ENCODE results near the gene CYTH1. TPM values are rescaled to one million over a fixed set of nuclear protein-coding genes. Genes with fewer than 3 reads are reported as not detected.
A peak's percentile ranks its signal among the peaks of the same experiment; 100 is the strongest.

The CYTH1 gene
- total and polyA plus RNA-seq, 3 experiments from 2014 or later: 115 to 279 (median 129) TPM

GRCh38 chr17:78644224-78644623 is 137.8 kb downstream of the CYTH1 start:
- Mint-ChIP-seq H3K9me3 (peaks cover 0 to 4% (median 3%) of the 10 kb centered on the region in 5 donors), H3K36me3 (peaks cover 0 to 14% (median 0%) of the 10 kb centered on the region in 3 donors), H3K27ac (no peak overlapping the region), H3K4me1 (peaks cover 8 to 9% (median 9%) of the 10 kb centered on the region in 3 donors), H3K4me3 (no peak overlapping the region), H3K27me3 (peaks cover 16 to 24% of the 10 kb centered on the region in 2 donors)
- peaks cover 4% of the 10 kb centered on the region for H3K27me3 ChIP-seq (ENCODE audit: insufficient read depth, low read length, poor library complexity, severe bottlenecking)
- no peak overlapping the region for H3K27ac ChIP-seq (ENCODE audit: low read depth, low read length)
- H3K4me1 ChIP-seq (ENCODE audit: insufficient read depth, low read length): peaks cover 8% of the 10 kb centered on the region
- no peaks in the 10 kb centered on the region for H3K9me3 ChIP-seq (ENCODE audit: low read length)
- POLR2A ChIA-PET: no interaction called here
- CTCF ChIA-PET: no interaction called here
- no peak for DNase-seq
- H3K4me3 ChIP-seq (ENCODE audit: low read length): no peak overlapping the region
- no peaks in the 10 kb centered on the region for H3K36me3 ChIP-seq (ENCODE audit: insufficient read depth, low read length)

- no peak overlapping the region for H3K27ac ChIP-seq (ENCODE audit: low read depth, low read length)
- H3K4me3 Mint-ChIP-seq: no peak overlapping the region
- no peak overlapping the region for H3K4me3 ChIP-seq (ENCODE audit: low read length)
- H3K9me3 Mint-ChIP-seq: peaks cover 0 to 4% (median 0%) of the 10 kb centered on the region in 5 donors
- no peak overlapping the region for H3K27ac Mint-ChIP-seq
- no peak for DNase-seq
- peaks cover 13 to 23% of the 10 kb centered on the region in 2 donors for H3K27me3 Mint-ChIP-seq
- no peaks in the 10 kb centered on the region for H3K9me3 ChIP-seq (ENCODE audit: low read length)
- H3K36me3 ChIP-seq (ENCODE audit: insufficient read depth, low read length): no peaks in the 10 kb centered on the region
- peaks cover 4% of the 10 kb centered on the region for H3K27me3 ChIP-seq (ENCODE audit: insufficient read depth, low read length, poor library complexity, severe bottlenecking)
- peaks cover 0 to 10% (median 0%) of the 10 kb centered on the region in 3 donors for H3K36me3 Mint-ChIP-seq
- POLR2A ChIA-PET: no interaction called here
- CTCF ChIA-PET: no interaction called here
- peaks cover 8% of the 10 kb centered on the region for H3K4me1 ChIP-seq (ENCODE audit: insufficient read depth, low read length)
- H3K4me1 Mint-ChIP-seq: peaks cover 8 to 9% (median 9%) of the 10 kb centered on the region in 3 donors
Measured at GRCh38 chr17:78643326-78643725, 138.7 kb downstream of the CYTH1 start.

- CTCF ChIA-PET: no interaction called here
- H3K27ac ChIP-seq (ENCODE audit: low read depth, low read length): no peak overlapping the region
- H3K27me3 Mint-ChIP-seq: peaks cover 9 to 18% of the 10 kb centered on the region in 2 donors
- peaks cover 8 to 9% (median 9%) of the 10 kb centered on the region in 3 donors for H3K4me1 Mint-ChIP-seq
- no peak overlapping the region for H3K4me3 Mint-ChIP-seq
- POLR2A ChIA-PET: no interaction called here
- H3K4me1 ChIP-seq (ENCODE audit: insufficient read depth, low read length): peaks cover 8% of the 10 kb centered on the region
- no peaks in the 10 kb centered on the region for H3K9me3 ChIP-seq (ENCODE audit: low read length)
- H3K27me3 ChIP-seq (ENCODE audit: insufficient read depth, low read length, poor library complexity, severe bottlenecking): peaks cover 4% of the 10 kb centered on the region
- H3K27ac Mint-ChIP-seq: no peak overlapping the region
- H3K36me3 Mint-ChIP-seq: peaks cover 0 to 9% (median 0%) of the 10 kb centered on the region in 3 donors
- DNase-seq: no peak
- H3K4me3 ChIP-seq (ENCODE audit: low read length): no peak overlapping the region
- no peaks in the 10 kb centered on the region for H3K36me3 ChIP-seq (ENCODE audit: insufficient read depth, low read length)
- H3K9me3 Mint-ChIP-seq: no peaks in the 10 kb centered on the region
Measured at GRCh38 chr17:78642707-78643106, 139.4 kb downstream of the CYTH1 start.

- ChIA-PET CTCF (no interaction called here), POLR2A (no interaction called here)
- H3K9me3 ChIP-seq (ENCODE audit: low read length): no peaks in the 10 kb centered on the region
- H3K27ac ChIP-seq (ENCODE audit: low read depth, low read length): no peak overlapping the region
- Mint-ChIP-seq H3K4me1 (peaks cover 8 to 9% (median 9%) of the 10 kb centered on the region in 3 donors), H3K27me3 (peaks cover 7 to 18% of the 10 kb centered on the region in 2 donors), H3K27ac (peak overlapping the region in 1 of 8 donors; percentile 17), H3K4me3 (no peak overlapping the region), H3K9me3 (no peaks in the 10 kb centered on the region), H3K36me3 (peaks cover 0 to 3% (median 0%) of the 10 kb centered on the region in 3 donors)
- no peak overlapping the region for H3K4me3 ChIP-seq (ENCODE audit: low read length)
- peaks cover 8% of the 10 kb centered on the region for H3K4me1 ChIP-seq (ENCODE audit: insufficient read depth, low read length)
- DNase-seq: no peak
- H3K27me3 ChIP-seq (ENCODE audit: insufficient read depth, low read length, poor library complexity, severe bottlenecking): peaks cover 4% of the 10 kb centered on the region
- H3K36me3 ChIP-seq (ENCODE audit: insufficient read depth, low read length): no peaks in the 10 kb centered on the region
Measured at GRCh38 chr17:78641666-78642065, 140.4 kb downstream of the CYTH1 start.

GRCh38 chr17:78641243-78641642 is 140.8 kb downstream of the CYTH1 start:
- Mint-ChIP-seq H3K4me1 (peaks cover 8 to 9% (median 9%) of the 10 kb centered on the region in 3 donors), H3K9me3 (no peaks in the 10 kb centered on the region), H3K4me3 (no peak overlapping the region), H3K36me3 (peaks cover 0 to 3% (median 0%) of the 10 kb centered on the region in 3 donors), H3K27me3 (peaks cover 7 to 18% of the 10 kb centered on the region in 2 donors), H3K27ac (peak overlapping the region in 1 of 8 donors; percentile 17)
- peaks cover 4% of the 10 kb centered on the region for H3K27me3 ChIP-seq (ENCODE audit: insufficient read depth, low read length, poor library complexity, severe bottlenecking)
- CTCF ChIA-PET: no interaction called here
- H3K9me3 ChIP-seq (ENCODE audit: low read length): no peaks in the 10 kb centered on the region
- H3K4me1 ChIP-seq (ENCODE audit: insufficient read depth, low read length): peaks cover 7% of the 10 kb centered on the region
- no peak for DNase-seq
- H3K4me3 ChIP-seq (ENCODE audit: low read length): no peak overlapping the region
- H3K36me3 ChIP-seq (ENCODE audit: insufficient read depth, low read length): no peaks in the 10 kb centered on the region
- POLR2A ChIA-PET: no interaction called here
- H3K27ac ChIP-seq (ENCODE audit: low read depth, low read length): no peak overlapping the region

- Mint-ChIP-seq H3K4me3 (no peak overlapping the region), H3K4me1 (peaks cover 2 to 4% (median 4%) of the 10 kb centered on the region in 3 donors), H3K27me3 (peaks cover 5 to 15% of the 10 kb centered on the region in 2 donors), H3K27ac (no peak overlapping the region), H3K9me3 (no peaks in the 10 kb centered on the region), H3K36me3 (peaks cover 0 to under 1% (median 0%) of the 10 kb centered on the region in 3 donors)
- Histone ChIP-seq H3K9me3 (ENCODE audit: low read length) (no peaks in the 10 kb centered on the region), H3K4me1 (ENCODE audit: insufficient read depth, low read length) (peaks cover 1% of the 10 kb centered on the region), H3K27ac (ENCODE audit: low read depth, low read length) (no peak overlapping the region), H3K27me3 (ENCODE audit: insufficient read depth, low read length, poor library complexity, severe bottlenecking) (no peaks in the 10 kb centered on the region), H3K4me3 (ENCODE audit: low read length) (no peak overlapping the region), H3K36me3 (ENCODE audit: insufficient read depth, low read length) (no peaks in the 10 kb centered on the region)
- no peak for DNase-seq
- ChIA-PET CTCF (no interaction called here), POLR2A (no interaction called here)
Measured at GRCh38 chr17:78640700-78641099, 141.4 kb downstream of the CYTH1 start.

GRCh38 chr17:78637643-78638420 is 144.2 kb downstream of the CYTH1 start:
- CTCF ChIA-PET: no interaction called here
- Mint-ChIP-seq H3K4me3 (no peak overlapping the region), H3K36me3 (no peaks in the 10 kb centered on the region), H3K27me3 (no peaks in the 10 kb centered on the region), H3K9me3 (no peaks in the 10 kb centered on the region), H3K4me1 (no peaks in the 10 kb centered on the region), H3K27ac (peak overlapping the region in 1 of 8 donors; percentile 64)
- H3K36me3 ChIP-seq (ENCODE audit: insufficient read depth, low read length): no peaks in the 10 kb centered on the region
- no peaks in the 10 kb centered on the region for H3K4me1 ChIP-seq (ENCODE audit: insufficient read depth, low read length)
- H3K27me3 ChIP-seq (ENCODE audit: insufficient read depth, low read length, poor library complexity, severe bottlenecking): no peaks in the 10 kb centered on the region
- H3K4me3 ChIP-seq (ENCODE audit: low read length): no peak overlapping the region
- POLR2A ChIA-PET: no interaction called here
- H3K9me3 ChIP-seq (ENCODE audit: low read length): no peaks in the 10 kb centered on the region
- no peak for DNase-seq
- no peak overlapping the region for H3K27ac ChIP-seq (ENCODE audit: low read depth, low read length)

GRCh38 chr17:78637146-78637545 is 144.9 kb downstream of the CYTH1 start:
- Mint-ChIP-seq H3K9me3 (no peaks in the 10 kb centered on the region), H3K27ac (no peak overlapping the region), H3K4me3 (peak overlapping the region in 1 of 7 donors; percentile 68), H3K4me1 (no peaks in the 10 kb centered on the region), H3K27me3 (no peaks in the 10 kb centered on the region), H3K36me3 (no peaks in the 10 kb centered on the region)
- POLR2A ChIA-PET: no interaction called here
- no peaks in the 10 kb centered on the region for H3K36me3 ChIP-seq (ENCODE audit: insufficient read depth, low read length)
- no peak overlapping the region for H3K4me3 ChIP-seq (ENCODE audit: low read length)
- H3K27ac ChIP-seq (ENCODE audit: low read depth, low read length): no peak overlapping the region
- DNase-seq: no peak
- CTCF ChIA-PET: no interaction called here
- no peaks in the 10 kb centered on the region for H3K9me3 ChIP-seq (ENCODE audit: low read length)
- H3K27me3 ChIP-seq (ENCODE audit: insufficient read depth, low read length, poor library complexity, severe bottlenecking): no peaks in the 10 kb centered on the region
- no peaks in the 10 kb centered on the region for H3K4me1 ChIP-seq (ENCODE audit: insufficient read depth, low read length)
